IMR-90 (cell line): Measurements from ENCODE around the gene ZNF560. TPM values are rescaled to one million over a fixed set of nuclear protein-coding genes. Genes with fewer than 3 reads are reported as not detected.

Source experiments
- ATAC-seq: fragments of 200-7000 bp; cut with Tn5 transposase; 2 replicates; pipeline ENCODE4 v1.9.1; 2020; ENCODE audit warnings: low read depth, mild to moderate bottlenecking, moderate library complexity
- BruUV-seq: library from RNA; stranded (reverse); fragments of 400-500 nt; replicated peaks from 2 replicates; lab custom pipeline; 2021; lab: Mats Ljungman, UMichigan
- CTCF ChIA-PET: fragments of 300-600 bp; formaldehyde crosslinking; extraction: SDS; loops from one replicate; lab custom pipeline; 2021; ENCODE audit warnings: antibody characterized with exemption; lab: Yijun Ruan, JAX
- POLR2A ChIA-PET: fragments of 300-600 bp; sonication (Branson Sonifier 250); formaldehyde crosslinking; loops from one replicate; lab custom pipeline; 2022; ENCODE audit warnings: antibody characterized with exemption; ENCODE audit not compliant: unreplicated experiment; lab: Charles Lee
- DNase-seq: peaks from one replicate; pipeline ENCODE4 v3.0.0; 2013
- H2AFZ ChIP-seq: replicated peaks from 2 replicates; pipeline ENCODE3; 2013; ENCODE audit warnings: low read length, mild to moderate bottlenecking; ENCODE audit not compliant: poor library complexity
- H2AK5ac ChIP-seq: 2 replicates; pipeline ENCODE4 v1.6.1; 2013; ENCODE audit warnings: low read depth, low read length, inconsistent platforms
- H2AK9ac ChIP-seq: replicated peaks from 2 replicates; pipeline ENCODE3; 2013; ENCODE audit warnings: mild to moderate bottlenecking, low read depth, low read length, moderate library complexity; ENCODE audit not compliant: poor library complexity
- H2BK120ac ChIP-seq: 2 replicates; pipeline ENCODE4 v1.6.1; 2013; ENCODE audit warnings: low read depth, low read length, inconsistent platforms
- H2BK15ac ChIP-seq: 3 replicates; pipeline ENCODE4 v1.6.1; 2013; ENCODE audit warnings: low read depth, low read length, inconsistent platforms
- H2BK20ac ChIP-seq: 2 replicates; pipeline ENCODE4 v1.6.1; 2013; ENCODE audit warnings: low read depth, mild to moderate bottlenecking, inconsistent platforms, low read length, moderate library complexity
- H2BK5ac ChIP-seq: 2 replicates; pipeline ENCODE4 v1.6.1; 2013; ENCODE audit warnings: mild to moderate bottlenecking, low read depth, low read length, inconsistent platforms; ENCODE audit not compliant: poor library complexity, severe bottlenecking
- H3K14ac ChIP-seq: replicated peaks from 2 replicates; pipeline ENCODE4 v1.6.1; 2013; ENCODE audit warnings: low read depth, low read length, inconsistent platforms
- H3K18ac ChIP-seq: 2 replicates; pipeline ENCODE4 v1.6.1; 2013; ENCODE audit warnings: low read depth, low read length, control low read depth
- H3K23ac ChIP-seq: 2 replicates; pipeline ENCODE4 v1.6.1; 2013; ENCODE audit warnings: low read depth, low read length, inconsistent platforms
- H3K27ac ChIP-seq: 2 replicates; pipeline ENCODE4 v1.5.1; 2013; ENCODE audit warnings: mild to moderate bottlenecking, control low read depth, low read length; ENCODE audit not compliant: insufficient read depth
- H3K27me3 ChIP-seq: 2 replicates; pipeline ENCODE4 v1.6.1; 2013; ENCODE audit warnings: low read length; ENCODE audit not compliant: control insufficient read depth, insufficient read depth
- H3K36me3 ChIP-seq: 2 replicates; pipeline ENCODE4 v1.6.1; 2013; ENCODE audit warnings: low read length, mixed read lengths; ENCODE audit not compliant: control insufficient read depth, insufficient read depth
- H3K4ac ChIP-seq: 2 replicates; pipeline ENCODE4 v1.6.1; 2013; ENCODE audit warnings: low read depth, low read length, inconsistent platforms
- H3K4me1 ChIP-seq: 2 replicates; pipeline ENCODE4 v1.6.1; 2013; ENCODE audit warnings: low read length, mixed read lengths; ENCODE audit not compliant: control insufficient read depth, insufficient read depth
- H3K4me2 ChIP-seq: 2 replicates; pipeline ENCODE4 v1.6.1; 2013; ENCODE audit warnings: low read depth, mild to moderate bottlenecking, control low read depth, low read length, moderate library complexity
- H3K4me3 ChIP-seq: 2 replicates; pipeline ENCODE4 v1.5.1; 2013; ENCODE audit warnings: low read depth, mild to moderate bottlenecking, control low read depth, low read length, moderate library complexity; ENCODE audit not compliant: insufficient read depth
- H3K56ac ChIP-seq: 2 replicates; pipeline ENCODE4 v1.6.1; 2013; ENCODE audit warnings: low read length, inconsistent platforms; ENCODE audit not compliant: insufficient read depth; ENCODE audit errors: extremely low read depth
- H3K79me1 ChIP-seq, 2 experiments: 2 replicates each; pipeline ENCODE4 v1.6.1; 2013; ENCODE audit warnings: low read length in 2 of 2, inconsistent platforms in 1 of 2, low read depth in 1 of 2
- H3K9ac ChIP-seq: 2 replicates; pipeline ENCODE4 v1.6.1; 2013; ENCODE audit warnings: low read depth, low read length, control low read depth
- H3K9me1 ChIP-seq: 2 replicates; pipeline ENCODE4 v1.6.1; 2013; ENCODE audit warnings: low read length, inconsistent platforms; ENCODE audit not compliant: insufficient read depth
- H3K9me3 ChIP-seq: 2 replicates; pipeline ENCODE4 v1.6.1; 2013; ENCODE audit warnings: low read length; ENCODE audit not compliant: control insufficient read depth, insufficient read depth
- H4K20me1 ChIP-seq: 2 replicates; pipeline ENCODE4 v1.6.1; 2013; ENCODE audit warnings: low read length, inconsistent platforms; ENCODE audit not compliant: insufficient read depth
- H4K5ac ChIP-seq: 2 replicates; pipeline ENCODE4 v1.6.1; 2013; ENCODE audit warnings: mild to moderate bottlenecking, low read depth, low read length, control low read depth
- H4K8ac ChIP-seq, 2 experiments: 2 replicates each; pipeline ENCODE4 v1.6.1; 2013; ENCODE audit warnings: low read depth in 2 of 2, low read length in 2 of 2, control low read depth in 1 of 2, inconsistent platforms in 1 of 2
- H4K91ac ChIP-seq: 2 replicates; pipeline ENCODE4 v1.6.1; 2013; ENCODE audit warnings: low read depth, low read length, inconsistent platforms; ENCODE audit not compliant: insufficient read depth
- BHLHE40 ChIP-seq: fragments of 150-350 bp; IDR thresholded peaks from 2 replicates; pipeline ENCODE4 v1.6.1; 2016; ENCODE audit warnings: mild to moderate bottlenecking, low read depth, low read length
- CEBPB ChIP-seq: IDR thresholded peaks from 2 replicates; pipeline ENCODE4 v1.6.1; 2012; ENCODE audit warnings: low read depth, low read length, improper control_type of control experiment
- CHD1 ChIP-seq: IDR thresholded peaks from 2 replicates; pipeline ENCODE4 v1.6.1; 2012; ENCODE audit warnings: low read depth, low read length, improper control_type of control experiment
- ELK1 ChIP-seq: fragments of 150-350 bp; IDR thresholded peaks from 2 replicates; pipeline ENCODE4 v1.6.1; 2016; ENCODE audit warnings: low read depth, mild to moderate bottlenecking, low read length, moderate library complexity, borderline replicate concordance
- FOS ChIP-seq: fragments of 150-350 bp; IDR thresholded peaks from 2 replicates; pipeline ENCODE4 v1.6.1; 2016; ENCODE audit warnings: low read depth, low read length
- MAFK ChIP-seq: IDR thresholded peaks from 2 replicates; pipeline ENCODE4 v1.6.1; 2012; ENCODE audit warnings: low read depth, low read length, improper control_type of control experiment
- MAZ ChIP-seq: IDR thresholded peaks from 2 replicates; pipeline ENCODE4 v1.6.1; 2012; ENCODE audit warnings: low read depth, mild to moderate bottlenecking, low read length, improper control_type of control experiment, moderate library complexity, borderline replicate concordance
- MXI1 ChIP-seq: IDR thresholded peaks from 2 replicates; pipeline ENCODE4 v1.6.1; 2012; ENCODE audit warnings: low read depth, mild to moderate bottlenecking, low read length, moderate library complexity, borderline replicate concordance
- NFE2L2 ChIP-seq: fragments of 150-350 bp; IDR thresholded peaks from 2 replicates; pipeline ENCODE4 v1.6.1; 2016; ENCODE audit warnings: low read depth, mild to moderate bottlenecking, low read length
- POLR2A ChIP-seq: IDR thresholded peaks from 2 replicates; pipeline ENCODE4 v1.6.1; 2012; ENCODE audit warnings: mild to moderate bottlenecking, low read depth, low read length
- RAD21 ChIP-seq: IDR thresholded peaks from 2 replicates; pipeline ENCODE4 v1.6.1; 2012; ENCODE audit warnings: low read length, improper control_type of control experiment
- RCOR1 ChIP-seq: IDR thresholded peaks from 2 replicates; pipeline ENCODE4 v1.6.1; 2012; ENCODE audit warnings: mild to moderate bottlenecking, low read length, improper control_type of control experiment; ENCODE audit not compliant: insufficient replicate concordance
- RFX5 ChIP-seq: IDR thresholded peaks from 2 replicates; pipeline ENCODE4 v1.8.0; 2012; ENCODE audit warnings: low read depth, mild to moderate bottlenecking, low read length, moderate library complexity
- SMC3 ChIP-seq: fragments of 150-350 bp; IDR thresholded peaks from 2 replicates; pipeline ENCODE4 v1.6.1; 2016; ENCODE audit warnings: low read depth, mild to moderate bottlenecking, antibody characterized with exemption, low read length, moderate library complexity
- WGBS, 2 experiments: methylation state at CpG; one replicate each; pipeline versions ENCODE4 v1.1.5 to v1.1.7; 2013; ENCODE audit warnings: missing lambda C conversion rate in 2 of 2; ENCODE audit not compliant: insufficient read length in 1 of 2; ENCODE audit errors: extremely low coverage in 2 of 2; 5-methylcytosine and 5-hydroxymethylcytosine counted together
- dilution Hi-C: fragments of 300-500 bp; cut with HindIII; formaldehyde crosslinking; loops from one replicate; pipeline ENCODE4 v1.14.3; 2018; ENCODE audit warnings: low sequenced_read_pairs; ENCODE audit not compliant: unreplicated experiment
- in situ Hi-C: fragments of 300-500 bp; cut with MboI; formaldehyde crosslinking; loops from 3 replicates; pipeline ENCODE4 v1.14.3; 2019; ENCODE audit warnings: low sequenced_read_pairs, inconsistent platforms, mixed read lengths
- intact Hi-C: fragments of 100-400 bp; cut with micrococcal nuclease; formaldehyde crosslinking; loops from 2 replicates; pipeline ENCODE4 v1.10.0; 2022
- polyA plus RNA-seq, 3 experiments: library from polyadenylated mRNA; depleted of rRNA; stranded (reverse); fragments of >200 nt; gene quantifications; 2 replicates each; pipeline ENCODE4 v1.2.3, GENCODE V29; 2012; ENCODE audit warnings: low replicate concordance in 1 of 3
- total RNA-seq: library from RNA; depleted of rRNA; stranded (reverse); fragments of >200 nt; gene quantifications from 2 replicates; pipeline ENCODE4 v1.2.3, GENCODE V29; 2012
- TF ChIP-seq, protein P1 (sequence below): conservative IDR thresholded peaks from 2 replicates; pipeline ENCODE4 v1.5.1; 2012; ENCODE audit warnings: mild to moderate bottlenecking, low read depth, low read length, improper control_type of control experiment
- TF ChIP-seq, protein P2 (sequence below): fragments of 150-350 bp; IDR thresholded peaks from 2 replicates; pipeline ENCODE4 v1.6.1; 2017; ENCODE audit warnings: mild to moderate bottlenecking, antibody characterized with exemption, low read length, low read depth

ZNF560 gene
- total and polyA plus RNA-seq, 2 of the 4 experiments (the other 2 are of a cell fraction), result 0.36 to 0.90 TPM

GRCh38 chr19:9427941-9428340 lies 70.5 kb downstream of the ZNF560 start:
- no peak for DNase-seq
- intact Hi-C loops (no loop called here), dilution Hi-C loops (no loop called here), in situ Hi-C loops (no loop called here)
- Histone ChIP-seq H2BK20ac (no peak overlapping the region), H3K9ac (no peak overlapping the region), H3K14ac (no peak overlapping the region), H2BK5ac (no peak overlapping the region), H3K9me1 (no peaks in the 10 kb centered on the region), H3K4me3 (no peak overlapping the region), H2BK120ac (no peak overlapping the region), H3K4ac (no peak overlapping the region), H3K4me1 (no peaks in the 10 kb centered on the region), H3K56ac (no peak overlapping the region), H3K79me1 (peaks cover 4 to 29% of the 10 kb centered on the region in 2 experiments; a peak in 3 of 4 replicates), H4K5ac (no peak overlapping the region), H2AK9ac (no peak overlapping the region), H3K4me2 (no peak overlapping the region), H3K9me3 (no peaks in the 10 kb centered on the region; the same call in 1 of the 2 replicates), H3K27me3 (no peaks in the 10 kb centered on the region), H3K18ac (no peak overlapping the region), H2AK5ac (no peak overlapping the region), H4K20me1 (no peaks in the 10 kb centered on the region), H4K91ac (no peak overlapping the region), H3K27ac (no peak overlapping the region), H3K36me3 (peaks cover 38% of the 10 kb centered on the region), H4K8ac (no peak overlapping the region), H2AFZ (no peak overlapping the region), H3K23ac (no peak overlapping the region), H2BK15ac (no peak overlapping the region)
- ChIA-PET CTCF (no interaction called here), POLR2A (no interaction called here)
- 80% methylated on average over 2 of the region's 6 CpGs; no CpG with 5 or more reads in 1 of the 2 experiments for WGBS, 2 experiments
- no TSS peak for BruUV-seq
- no peak for TF ChIP-seq RFX5
- TF ChIP-seq BHLHE40, result no peak
- TF ChIP-seq POLR2A, result no peak
- no peak for TF ChIP-seq NFE2L2
- TF ChIP-seq MXI1, result no peak
- no peak for TF ChIP-seq CEBPB
- TF ChIP-seq RAD21, result no peak
- no peak for TF ChIP-seq ELK1
- TF ChIP-seq, protein P1, sequence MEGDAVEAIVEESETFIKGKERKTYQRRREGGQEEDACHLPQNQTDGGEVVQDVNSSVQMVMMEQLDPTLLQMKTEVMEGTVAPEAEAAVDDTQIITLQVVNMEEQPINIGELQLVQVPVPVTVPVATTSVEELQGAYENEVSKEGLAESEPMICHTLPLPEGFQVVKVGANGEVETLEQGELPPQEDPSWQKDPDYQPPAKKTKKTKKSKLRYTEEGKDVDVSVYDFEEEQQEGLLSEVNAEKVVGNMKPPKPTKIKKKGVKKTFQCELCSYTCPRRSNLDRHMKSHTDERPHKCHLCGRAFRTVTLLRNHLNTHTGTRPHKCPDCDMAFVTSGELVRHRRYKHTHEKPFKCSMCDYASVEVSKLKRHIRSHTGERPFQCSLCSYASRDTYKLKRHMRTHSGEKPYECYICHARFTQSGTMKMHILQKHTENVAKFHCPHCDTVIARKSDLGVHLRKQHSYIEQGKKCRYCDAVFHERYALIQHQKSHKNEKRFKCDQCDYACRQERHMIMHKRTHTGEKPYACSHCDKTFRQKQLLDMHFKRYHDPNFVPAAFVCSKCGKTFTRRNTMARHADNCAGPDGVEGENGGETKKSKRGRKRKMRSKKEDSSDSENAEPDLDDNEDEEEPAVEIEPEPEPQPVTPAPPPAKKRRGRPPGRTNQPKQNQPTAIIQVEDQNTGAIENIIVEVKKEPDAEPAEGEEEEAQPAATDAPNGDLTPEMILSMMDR, result no peak
- no peak for TF ChIP-seq RCOR1
- no peak for TF ChIP-seq MAFK
- TF ChIP-seq, protein P2, sequence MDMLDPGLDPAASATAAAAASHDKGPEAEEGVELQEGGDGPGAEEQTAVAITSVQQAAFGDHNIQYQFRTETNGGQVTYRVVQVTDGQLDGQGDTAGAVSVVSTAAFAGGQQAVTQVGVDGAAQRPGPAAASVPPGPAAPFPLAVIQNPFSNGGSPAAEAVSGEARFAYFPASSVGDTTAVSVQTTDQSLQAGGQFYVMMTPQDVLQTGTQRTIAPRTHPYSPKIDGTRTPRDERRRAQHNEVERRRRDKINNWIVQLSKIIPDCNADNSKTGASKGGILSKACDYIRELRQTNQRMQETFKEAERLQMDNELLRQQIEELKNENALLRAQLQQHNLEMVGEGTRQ, result no peak
- no peak for TF ChIP-seq FOS
- no peak for TF ChIP-seq CHD1
- TF ChIP-seq SMC3, result no peak
- no peak for TF ChIP-seq MAZ
- no peak for ATAC-seq
